Right ventricle myocardium superior (tissue), 1 donor: ENCODE measurements around the gene CTIF. TPM values are rescaled to one million over a fixed set of nuclear protein-coding genes. Genes with fewer than 3 reads are reported as not detected.

Experiments
- ATAC-seq: fragments of 200-7000 bp; cut with Tn5 transposase; one replicate; pipeline ENCODE4 v1.9.1; 2020; ENCODE audit warnings: mild to moderate bottlenecking; ENCODE audit not compliant: poor library complexity
- DNase-seq: peaks from one replicate; pipeline ENCODE4 v3.0.0-alpha.2; 2020
- intact Hi-C: fragments of 100-400 bp; cut with DNase I; formaldehyde crosslinking; loops from one replicate; pipeline ENCODE4 v1.11.2; 2022
- total RNA-seq: library from RNA; stranded (reverse); fragmentation: NEBNext Ultra II Directional; extraction: Animal tissue kit (Norgen Biotek cat#: 25700); gene quantifications from one replicate; pipeline ENCODE4 v1.2.1, GENCODE V29; 2021
- donor health status: DM: no; HTN: yes; CAD: no; lungs with severe emphysema.

The CTIF gene
- total RNA-seq, 1 donor from 2014 or later, result 54.5 TPM

DNA sequence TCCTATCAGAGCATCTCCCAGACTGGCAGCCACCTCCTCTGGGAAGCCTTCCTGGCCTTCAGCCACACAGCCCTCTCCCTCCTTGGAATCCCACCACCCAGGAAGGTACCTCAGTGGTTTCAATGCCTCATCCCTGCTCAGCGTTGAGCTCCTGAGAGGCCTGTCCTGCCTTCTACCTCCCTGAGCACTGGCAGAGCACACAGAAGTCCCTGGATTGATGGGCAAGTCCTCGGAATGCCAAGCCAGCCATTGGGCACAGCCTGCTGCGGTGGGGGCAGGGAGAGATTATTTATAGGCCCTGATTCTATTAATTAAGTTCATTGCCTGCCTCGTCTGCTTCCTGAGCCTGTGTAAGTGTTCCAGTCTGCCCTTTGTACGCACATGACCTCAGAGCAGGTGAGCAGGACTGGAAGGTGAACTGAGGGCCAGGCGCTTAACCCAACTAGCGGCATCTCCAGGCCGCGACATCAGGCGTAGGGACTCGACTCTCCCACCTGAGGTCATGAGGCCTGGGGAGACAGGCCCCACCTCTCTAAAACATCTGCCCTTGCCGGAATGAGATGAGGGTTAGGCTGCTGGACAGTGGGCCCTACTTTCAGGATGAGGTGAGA is 348.6 kb downstream of the CTIF start:
- ATAC-seq (no peak), DNase-seq (peak; percentile 37)
- intact Hi-C loops, result no loop called here

DNA sequence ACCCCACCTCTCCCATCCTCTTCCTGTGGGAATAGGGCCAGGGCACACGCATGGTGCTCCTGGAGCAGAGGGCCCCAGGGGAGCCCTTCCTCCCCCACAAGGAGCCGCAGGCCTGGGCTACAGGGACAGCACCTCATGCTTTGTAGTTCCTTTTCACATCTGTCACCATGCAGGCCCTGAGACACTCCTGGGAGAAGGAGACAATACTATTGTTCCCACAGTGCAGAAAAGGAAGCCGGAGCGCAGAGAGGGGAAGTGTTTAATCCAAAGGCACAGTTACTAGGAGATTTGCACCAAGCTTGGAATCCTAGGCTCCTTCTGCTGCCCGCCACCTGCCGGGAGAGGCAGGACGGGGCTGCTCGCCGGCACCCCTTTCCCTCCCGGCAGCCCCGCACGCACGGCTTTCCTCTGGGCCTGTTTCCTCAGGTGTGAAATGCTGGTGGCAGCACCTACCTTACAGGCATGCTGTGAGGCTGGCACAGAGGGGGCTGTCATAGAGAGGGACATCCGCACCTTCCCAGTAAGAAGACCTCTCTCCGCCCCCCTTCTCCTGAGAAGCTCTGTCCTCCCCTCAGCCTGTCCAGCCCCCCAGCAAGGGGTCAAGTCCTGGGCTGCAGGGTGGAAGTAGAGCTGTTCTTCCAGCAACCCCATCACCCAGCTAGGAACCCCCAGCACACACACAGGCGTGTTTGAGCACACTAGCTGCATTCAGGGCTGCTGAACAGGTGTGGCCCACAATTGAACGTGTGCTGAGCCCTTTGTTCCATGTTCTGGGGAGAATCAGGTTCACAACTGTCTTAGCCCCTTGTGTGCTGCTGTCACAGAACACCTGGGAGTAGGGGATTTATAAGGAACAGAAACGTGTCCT is 349.3 kb downstream of the CTIF start:
- DNase-seq (peak; percentile 36), ATAC-seq (peak; percentile 33)
- intact Hi-C loops, result no loop called here

DNA sequence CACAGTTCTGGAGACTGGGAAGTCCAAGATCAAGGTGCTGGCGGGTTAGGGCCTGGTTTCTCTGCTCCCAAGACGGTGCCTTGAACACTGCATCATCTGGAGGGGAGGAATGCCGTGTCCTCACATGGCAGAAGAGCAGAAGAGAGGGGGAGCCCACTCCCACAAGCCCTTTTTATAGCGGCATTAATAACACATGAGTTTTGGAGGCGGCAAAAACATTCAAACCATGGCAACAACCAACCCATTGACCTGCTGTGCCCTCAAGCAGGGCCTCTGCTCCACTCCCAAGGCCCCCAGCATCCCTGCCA is 349.9 kb downstream of the CTIF start:
- no peak for DNase-seq
- intact Hi-C loops, result no loop called here
- no peak for ATAC-seq

DNA sequence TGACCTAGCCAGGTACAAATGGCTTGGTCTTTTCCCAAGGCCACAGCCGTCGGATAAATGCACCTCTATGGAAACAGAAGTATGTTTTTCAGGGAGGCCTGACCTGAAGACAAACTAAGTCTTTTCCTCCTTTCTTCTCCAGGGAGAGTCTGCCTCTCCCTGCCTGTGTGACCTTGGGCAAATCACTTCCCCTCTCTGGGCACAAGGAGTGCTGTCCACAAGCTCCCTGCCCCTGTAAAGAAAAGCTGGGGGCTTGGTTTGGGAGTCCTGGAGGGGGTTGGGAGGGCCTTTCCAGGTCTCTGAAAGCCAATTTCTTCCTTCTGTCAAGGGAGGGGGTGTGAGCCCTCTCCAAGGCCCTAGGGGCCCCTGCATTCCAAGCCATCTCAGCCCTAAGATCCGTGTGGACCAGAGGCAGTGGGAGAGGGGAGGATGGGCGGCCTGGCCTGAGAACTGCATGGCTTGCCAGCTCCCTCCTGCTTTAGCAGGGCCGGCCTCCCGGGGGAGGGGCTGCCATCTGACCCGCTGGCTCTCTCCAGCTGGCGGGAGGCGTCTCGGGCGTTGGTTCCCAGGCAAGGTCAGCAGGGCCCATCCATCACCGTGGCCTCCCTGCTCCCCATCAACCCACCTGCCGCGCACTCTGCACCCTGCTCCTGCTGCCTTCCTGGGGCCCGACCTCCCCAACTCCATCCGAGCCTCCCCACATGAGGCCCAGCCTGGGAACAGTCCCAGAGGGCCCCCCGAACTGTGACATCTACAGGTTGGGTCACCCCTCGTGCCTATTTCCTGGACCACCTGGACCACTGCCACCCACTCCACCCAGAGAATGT is 350.5 kb downstream of the CTIF start:
- DNase-seq (peak; percentile 75), ATAC-seq (peak; percentile 68)
- intact Hi-C loops, result no loop called here

DNA sequence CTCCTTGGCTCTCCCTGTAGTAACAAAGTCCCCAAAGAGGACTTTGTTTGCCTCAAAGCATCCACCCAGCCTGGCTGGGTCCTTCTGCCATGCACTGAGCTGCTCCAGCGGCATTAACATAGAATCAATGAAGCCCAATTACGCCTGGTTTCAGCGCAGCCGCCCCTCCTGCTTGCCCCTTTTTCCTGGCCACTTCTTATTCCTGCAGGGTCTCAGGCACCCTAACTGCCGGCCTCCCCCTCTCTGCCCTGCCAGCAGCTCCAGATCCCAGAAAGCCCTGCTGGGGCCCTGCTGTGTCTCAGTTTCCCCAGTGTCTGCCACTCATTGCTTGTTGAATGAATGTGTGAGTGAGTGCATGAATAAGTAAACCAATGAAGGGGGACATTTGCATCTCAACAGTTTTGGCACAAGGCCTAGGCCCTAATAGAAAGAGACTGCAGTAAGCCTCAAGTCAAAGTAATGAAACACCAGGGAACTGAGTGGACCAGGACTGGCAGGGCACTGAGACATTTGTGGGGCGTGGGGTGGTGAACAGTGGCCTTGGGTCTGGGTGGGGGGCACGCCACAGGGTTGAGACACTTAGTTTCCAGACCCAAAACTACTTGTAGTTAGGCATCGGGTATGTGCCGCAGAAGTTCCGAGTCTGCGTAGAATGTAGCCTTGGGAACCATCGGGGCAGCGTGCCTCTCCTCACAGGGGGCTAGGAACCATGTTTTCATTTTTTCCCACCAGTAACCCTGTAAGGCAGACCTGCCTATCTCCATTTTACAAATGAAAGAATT is 351.3 kb downstream of the CTIF start:
- intact Hi-C loops, result no loop called here
- DNase-seq (no peak), ATAC-seq (no peak)

DNA sequence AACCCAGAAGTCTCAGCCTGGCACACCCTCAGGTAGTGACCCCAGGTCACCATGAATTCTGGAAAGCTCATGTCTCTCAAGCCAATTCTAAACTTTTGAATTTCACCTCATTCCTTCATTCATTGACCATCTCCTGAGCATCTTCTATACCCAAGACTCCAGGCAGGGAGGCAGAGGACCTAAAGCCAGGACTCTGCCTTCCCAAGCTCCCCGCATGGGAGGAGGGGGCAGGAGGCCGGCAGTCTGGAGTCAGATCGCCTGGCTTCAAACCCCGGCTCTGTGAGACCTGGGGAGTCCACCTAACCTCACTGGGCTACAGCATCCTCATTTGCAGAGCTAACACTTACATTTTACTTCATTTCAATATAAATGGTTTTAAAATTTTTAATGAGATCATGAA is 352.9 kb downstream of the CTIF start:
- ATAC-seq (no peak), DNase-seq (no peak)
- intact Hi-C loops, result no loop called here

DNA sequence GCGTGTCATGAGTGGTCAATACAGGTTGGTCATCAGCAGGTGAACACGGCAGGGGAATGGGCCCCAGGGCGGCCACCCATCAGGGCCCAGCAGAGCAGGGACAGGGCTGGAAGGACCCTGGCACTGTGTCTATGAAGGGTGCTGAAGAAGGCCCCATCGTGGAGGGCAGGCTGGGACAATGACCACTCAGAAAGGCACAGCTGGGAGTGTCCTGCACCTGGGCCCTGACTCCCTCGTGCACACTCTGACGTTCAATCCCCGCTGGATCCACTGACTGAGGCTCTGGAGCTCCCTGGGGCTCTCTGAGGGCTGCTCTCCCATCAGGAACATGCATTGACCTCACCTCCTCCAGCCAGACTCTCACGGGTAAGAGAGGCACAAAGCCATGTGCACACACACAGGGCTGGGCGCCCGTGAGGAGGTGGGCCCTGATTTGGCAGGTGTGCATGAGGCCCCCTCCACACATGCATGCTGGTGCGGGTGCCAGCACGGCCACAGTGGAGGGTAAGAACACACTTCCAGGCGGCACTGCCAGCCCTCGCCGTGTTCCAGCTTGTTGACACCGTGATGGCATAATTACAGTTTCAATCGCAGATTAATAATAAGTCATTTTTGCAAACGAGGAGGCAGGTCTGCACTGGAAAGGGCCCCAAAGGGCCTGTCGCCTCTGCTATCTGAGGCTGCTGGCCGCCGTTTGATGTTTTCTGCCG is 353.5 kb downstream of the CTIF start:
- ATAC-seq (no peak), DNase-seq (no peak)
- intact Hi-C loops, result no loop called here

DNA sequence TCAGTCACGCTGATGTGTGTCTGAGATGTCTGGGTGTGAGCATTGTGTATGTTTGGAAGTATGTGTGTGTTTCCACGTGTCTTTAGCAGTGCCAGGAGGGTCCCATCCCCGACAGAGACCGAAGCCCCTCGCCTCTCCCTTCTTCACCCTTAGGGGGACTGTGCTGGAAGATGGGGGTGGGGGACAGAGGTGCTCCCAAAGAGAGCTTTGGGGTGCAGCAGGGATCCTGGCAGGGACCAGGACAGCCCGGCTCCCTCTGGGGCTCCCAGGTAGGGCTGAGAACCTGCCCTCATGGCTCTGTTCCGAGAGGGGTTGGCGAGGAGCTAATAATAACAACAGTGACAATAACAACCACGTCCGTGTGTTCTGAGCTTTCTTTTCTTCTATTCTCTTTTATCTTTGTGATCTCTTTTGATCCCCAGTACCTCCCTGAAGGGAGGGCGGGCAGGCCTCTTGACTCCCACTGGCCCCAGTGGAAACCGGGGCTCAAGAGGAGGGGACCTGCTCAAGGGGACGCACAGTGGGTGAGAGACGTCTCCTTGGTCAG is 354.3 kb downstream of the CTIF start:
- ATAC-seq (no peak), DNase-seq (no peak)
- intact Hi-C loops, result no loop called here

DNA sequence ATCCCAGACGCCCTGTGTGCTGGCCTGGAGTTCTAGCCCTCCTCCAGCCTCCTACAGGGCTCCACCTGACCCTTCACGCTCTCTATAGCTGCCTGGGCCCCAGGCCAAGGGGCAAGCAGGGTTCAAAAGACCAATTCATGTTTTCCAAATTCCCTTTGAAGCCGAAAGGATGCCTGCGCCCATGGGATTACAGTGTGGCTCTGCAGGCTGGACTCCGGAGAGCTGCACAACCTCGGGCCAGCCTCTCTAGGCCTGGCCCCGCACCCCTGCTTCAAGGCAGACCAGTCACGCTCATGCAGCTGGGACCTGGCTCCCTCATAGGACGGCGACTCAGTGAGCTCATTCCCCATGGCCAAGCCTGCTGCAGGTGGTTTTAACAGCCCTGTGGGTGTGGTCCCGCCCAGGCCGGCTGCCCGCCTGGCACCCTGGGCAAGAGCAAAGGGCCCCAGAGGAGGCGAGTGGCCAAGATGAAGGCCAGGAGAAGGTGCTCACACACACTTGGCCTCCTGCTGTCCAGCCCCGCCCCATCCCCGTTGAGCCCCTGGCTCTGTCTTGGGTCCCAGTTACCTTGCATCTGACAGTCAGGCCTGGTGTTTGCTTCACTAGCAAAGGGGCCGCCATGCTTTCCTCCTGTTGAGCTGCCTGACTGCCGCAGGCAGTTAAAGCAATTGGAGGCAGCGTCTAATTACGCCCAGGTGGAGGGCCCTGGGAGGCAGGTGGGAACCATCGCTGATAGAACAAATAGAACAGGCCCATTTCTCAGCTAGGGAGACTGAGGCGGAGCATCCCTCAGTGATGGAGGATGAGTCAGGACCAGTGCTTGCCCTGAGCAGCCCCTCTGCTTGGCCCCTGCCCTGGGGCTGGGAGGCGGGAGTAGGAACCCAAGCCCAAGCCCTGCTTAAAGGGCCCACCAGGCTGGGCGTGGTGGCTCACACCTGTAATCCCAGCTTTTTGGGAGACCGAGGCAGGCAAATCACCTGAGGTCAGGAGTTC is 355.1 kb downstream of the CTIF start:
- intact Hi-C loops, result no loop called here
- DNase-seq (no peak), ATAC-seq (no peak)

DNA sequence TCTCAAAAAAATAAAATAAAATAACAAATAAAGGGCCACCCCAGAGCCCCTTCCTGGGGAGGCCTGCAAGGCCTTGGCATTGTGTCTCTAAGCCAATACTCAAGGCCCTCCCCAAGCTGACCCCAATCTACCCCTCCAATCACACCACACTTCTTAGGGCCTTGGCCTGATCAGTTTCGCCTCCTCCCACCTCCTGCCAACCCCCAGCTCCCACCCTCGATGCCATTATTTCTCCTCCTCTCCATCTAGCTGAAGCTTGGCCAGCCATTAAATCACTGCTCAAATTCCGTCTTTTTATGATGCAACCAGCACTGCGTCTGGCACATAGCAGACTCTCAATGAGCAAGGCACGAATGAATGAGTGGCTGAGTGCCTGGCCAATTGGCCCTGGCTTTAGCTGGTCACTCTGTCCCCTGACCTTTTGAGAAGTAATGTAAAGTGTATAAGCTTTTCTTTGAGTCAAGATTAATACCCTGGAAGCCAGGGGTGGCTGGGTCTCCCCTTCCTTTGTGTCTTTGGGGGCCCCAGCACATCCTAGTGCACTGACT is 356.0 kb downstream of the CTIF start:
- intact Hi-C loops, result no loop called here
- ATAC-seq (no peak), DNase-seq (no peak)

DNA sequence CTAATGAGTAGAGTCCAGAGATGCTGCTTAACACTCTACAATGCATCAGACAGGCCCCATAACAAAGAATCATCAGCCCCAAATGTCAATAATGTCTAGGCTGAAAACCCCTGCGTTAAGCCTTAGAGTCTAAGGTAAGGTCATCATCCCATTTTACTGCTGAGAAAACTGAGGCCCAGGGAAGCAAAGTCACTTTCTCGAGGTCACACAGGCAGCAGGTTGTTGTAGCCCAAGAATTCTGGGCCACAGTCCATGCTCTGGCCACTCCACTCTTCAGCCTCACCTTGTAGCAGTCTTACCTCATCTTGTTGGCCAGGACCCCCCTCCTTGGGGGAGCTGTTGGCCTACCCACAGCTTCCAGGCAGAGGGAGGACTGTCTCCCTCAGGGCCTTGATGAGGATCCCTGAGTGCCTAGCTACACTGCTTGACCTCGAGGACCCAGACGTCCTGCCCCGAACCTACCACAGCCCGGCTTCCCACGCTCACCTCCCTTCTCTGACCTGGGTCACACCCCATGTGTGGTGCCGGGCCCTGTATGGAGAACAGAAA is 357.6 kb downstream of the CTIF start:
- intact Hi-C loops, result no loop called here
- ATAC-seq (no peak), DNase-seq (no peak)

DNA sequence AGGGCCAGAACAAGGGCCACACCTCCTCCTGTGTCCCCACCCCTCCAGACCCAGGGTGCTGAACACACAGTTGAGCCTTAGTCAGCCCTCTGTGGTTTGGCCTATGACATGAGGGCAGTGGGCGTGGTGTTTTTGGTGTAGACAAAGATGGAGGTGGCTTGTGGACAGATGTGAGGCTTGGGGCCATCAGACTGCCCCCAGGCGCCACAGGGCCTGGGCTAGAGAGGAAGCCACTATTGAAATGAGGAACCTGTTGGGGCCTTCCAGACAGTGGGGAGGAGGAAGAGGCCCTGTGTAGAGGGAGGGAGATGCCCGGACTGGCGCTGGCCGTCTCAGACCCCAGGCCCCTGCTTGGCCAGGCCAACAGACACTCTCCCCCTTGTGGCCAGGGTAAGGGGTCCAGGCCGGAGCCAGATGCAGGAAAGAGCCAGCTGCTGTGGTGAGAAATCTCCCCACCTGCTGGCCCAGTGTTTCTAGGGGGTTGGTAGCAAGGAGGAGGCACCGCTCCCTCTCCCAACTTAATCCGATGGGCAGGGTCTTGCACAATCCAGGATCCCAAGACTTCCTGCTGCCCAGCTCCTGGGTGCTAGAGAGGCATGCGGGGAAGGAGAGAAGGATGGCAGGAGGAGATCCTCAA is 358.2 kb downstream of the CTIF start:
- DNase-seq (peak; percentile 82), ATAC-seq (peak; percentile 71)
- intact Hi-C loops, result no loop called here

DNA sequence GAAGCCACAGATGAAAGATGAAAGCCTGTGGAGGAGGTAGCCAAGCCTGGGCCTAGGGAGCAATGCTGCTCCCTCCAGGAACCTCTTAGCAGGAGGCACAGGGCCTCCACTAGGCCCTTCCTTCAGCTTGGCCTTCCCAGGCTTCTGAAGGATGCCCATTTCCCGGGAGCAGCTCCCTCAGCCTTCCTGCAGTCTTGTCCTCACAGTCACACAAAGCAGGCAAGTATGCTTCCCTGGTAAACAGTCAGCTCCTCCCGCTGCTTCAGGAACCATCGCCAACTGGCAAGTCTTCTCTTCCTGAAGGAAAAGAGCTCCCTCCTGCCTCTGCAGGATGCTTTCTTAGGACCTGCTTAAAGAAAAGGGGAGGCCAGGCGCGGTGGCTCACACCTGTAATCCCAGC is 358.7 kb downstream of the CTIF start:
- DNase-seq (no peak), ATAC-seq (no peak)
- intact Hi-C loops, result no loop called here

DNA sequence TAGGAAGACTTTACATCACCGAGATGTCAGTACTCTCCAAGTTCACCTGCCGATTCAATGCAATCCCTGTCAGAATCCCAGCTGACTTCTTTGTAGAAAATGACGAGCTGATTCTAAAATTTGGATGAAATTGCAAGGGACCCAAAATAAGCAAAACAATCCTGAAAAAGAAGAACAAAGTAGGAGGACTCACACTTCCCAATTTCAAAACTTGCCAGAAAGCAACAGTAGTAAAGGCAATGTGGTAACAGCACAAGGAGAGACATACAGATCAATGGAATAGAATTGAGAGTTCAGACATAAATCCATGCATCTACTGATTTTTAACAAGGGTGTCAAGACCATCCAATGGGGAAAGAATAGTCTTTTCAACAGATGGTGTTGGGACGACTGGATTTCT is 359.7 kb downstream of the CTIF start:
- DNase-seq (no peak), ATAC-seq (no peak)
- intact Hi-C loops, result no loop called here

DNA sequence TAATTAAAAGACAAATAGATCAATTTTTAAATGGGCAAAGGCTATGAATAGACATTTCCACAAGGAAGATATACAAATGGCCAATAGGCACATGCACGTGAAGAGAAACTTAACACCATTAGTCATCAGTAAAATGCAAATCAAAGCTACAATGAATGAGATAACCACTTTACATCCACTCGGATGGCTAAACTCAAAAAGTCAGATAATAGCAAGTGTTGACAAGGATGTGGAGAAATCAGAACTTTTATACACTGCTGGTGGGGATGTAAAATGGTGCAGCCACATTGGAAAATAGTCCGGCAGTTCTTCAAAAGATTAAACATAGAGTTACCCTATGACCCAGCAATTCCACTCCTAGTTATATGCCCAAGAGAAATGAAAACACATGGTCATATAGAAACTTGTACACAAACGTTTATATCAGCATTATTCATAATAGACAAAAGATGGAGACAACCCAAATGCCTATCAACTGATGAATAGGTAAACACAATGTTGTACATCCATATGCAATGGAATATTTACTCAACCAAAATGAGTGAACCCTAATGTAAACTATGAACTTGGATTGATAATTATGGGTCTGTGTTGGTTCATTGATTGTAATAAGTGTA is 360.8 kb downstream of the CTIF start:
- DNase-seq, result no peak
- intact Hi-C loops, result no loop called here
- no peak for ATAC-seq

DNA sequence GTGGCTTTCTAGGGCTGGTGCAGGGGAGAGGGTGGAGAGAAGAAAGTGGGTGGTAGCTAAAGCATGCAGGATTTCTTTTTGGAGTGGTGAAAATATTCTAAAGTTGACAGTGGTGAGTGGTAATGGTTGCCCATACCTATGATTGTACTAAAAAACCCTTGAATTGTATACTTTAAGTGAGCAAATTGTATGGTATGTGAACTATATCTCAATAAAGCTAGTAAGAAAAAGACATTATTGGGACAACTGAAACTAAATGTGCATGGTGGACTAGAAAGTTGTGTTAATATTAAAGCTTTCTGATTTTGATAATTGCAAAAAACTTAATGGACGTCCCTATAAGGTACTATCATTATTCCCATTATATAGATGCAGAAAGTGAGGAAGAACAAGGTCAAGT is 361.6 kb downstream of the CTIF start:
- ATAC-seq, result no peak
- intact Hi-C loops, result no loop called here

More for the DNA sequence above, 361.6 kb downstream of the CTIF start:
- DNase-seq, result no peak
